Astrocyte of the cerebellum (primary cell): ENCODE measurements around the gene STK32C.

Source experiments
- DNase-seq: peaks from one replicate; pipeline ENCODE4 v3.0.0-alpha.2; 2011; ENCODE audit warnings: low read depth
- H3K4me3 ChIP-seq: 2 replicates; pipeline ENCODE4 v1.5.1; 2011; ENCODE audit warnings: mild to moderate bottlenecking, low read depth, low read length, moderate library complexity
- in situ Hi-C: cut with HindIII; loops from 2 replicates; pipeline ENCODE4 v1.10.0; 2017; ENCODE audit warnings: low sequenced_read_pairs
- TF ChIP-seq, protein P1 (sequence below): IDR thresholded peaks from 2 replicates; pipeline ENCODE4 v1.5.1; 2012; ENCODE audit warnings: low read length, low read depth, moderate library complexity, mild to moderate bottlenecking; ENCODE audit errors: missing control alignments

STK32C gene

DNA sequence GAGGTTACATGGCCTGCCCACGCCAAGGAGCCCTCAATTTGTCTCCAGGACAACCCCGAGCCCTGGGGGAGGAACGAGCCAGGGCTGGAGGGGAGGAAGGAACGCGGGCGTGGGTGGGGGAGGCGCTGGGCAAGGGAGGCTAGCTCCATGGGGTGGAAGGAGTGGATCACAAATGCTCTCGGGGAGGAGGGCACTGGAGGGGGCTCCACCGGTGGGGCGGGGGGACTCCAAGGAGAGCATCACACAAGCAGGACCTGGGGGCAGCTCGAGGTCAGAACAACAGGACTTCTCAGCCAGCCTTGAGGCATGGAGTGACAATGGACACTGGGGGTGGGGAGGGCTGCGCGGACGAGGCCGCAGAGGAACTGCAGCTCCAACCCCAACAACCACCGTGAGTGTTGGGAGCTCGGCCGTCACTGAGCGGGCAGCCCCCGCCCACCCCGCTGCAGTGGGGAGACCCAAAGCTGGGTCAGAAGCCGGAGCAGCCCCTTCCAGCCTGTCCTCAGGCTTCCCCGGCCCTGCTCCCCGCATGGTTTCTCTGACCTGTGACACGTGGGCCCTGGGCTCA lies 41.1 kb downstream of the STK32C start:
- TF ChIP-seq, protein P1, sequence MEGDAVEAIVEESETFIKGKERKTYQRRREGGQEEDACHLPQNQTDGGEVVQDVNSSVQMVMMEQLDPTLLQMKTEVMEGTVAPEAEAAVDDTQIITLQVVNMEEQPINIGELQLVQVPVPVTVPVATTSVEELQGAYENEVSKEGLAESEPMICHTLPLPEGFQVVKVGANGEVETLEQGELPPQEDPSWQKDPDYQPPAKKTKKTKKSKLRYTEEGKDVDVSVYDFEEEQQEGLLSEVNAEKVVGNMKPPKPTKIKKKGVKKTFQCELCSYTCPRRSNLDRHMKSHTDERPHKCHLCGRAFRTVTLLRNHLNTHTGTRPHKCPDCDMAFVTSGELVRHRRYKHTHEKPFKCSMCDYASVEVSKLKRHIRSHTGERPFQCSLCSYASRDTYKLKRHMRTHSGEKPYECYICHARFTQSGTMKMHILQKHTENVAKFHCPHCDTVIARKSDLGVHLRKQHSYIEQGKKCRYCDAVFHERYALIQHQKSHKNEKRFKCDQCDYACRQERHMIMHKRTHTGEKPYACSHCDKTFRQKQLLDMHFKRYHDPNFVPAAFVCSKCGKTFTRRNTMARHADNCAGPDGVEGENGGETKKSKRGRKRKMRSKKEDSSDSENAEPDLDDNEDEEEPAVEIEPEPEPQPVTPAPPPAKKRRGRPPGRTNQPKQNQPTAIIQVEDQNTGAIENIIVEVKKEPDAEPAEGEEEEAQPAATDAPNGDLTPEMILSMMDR, result no peak
- H3K4me3 ChIP-seq, result no peak overlapping the region
- in situ Hi-C loops, result no loop called here
- DNase-seq, result no peak

DNA sequence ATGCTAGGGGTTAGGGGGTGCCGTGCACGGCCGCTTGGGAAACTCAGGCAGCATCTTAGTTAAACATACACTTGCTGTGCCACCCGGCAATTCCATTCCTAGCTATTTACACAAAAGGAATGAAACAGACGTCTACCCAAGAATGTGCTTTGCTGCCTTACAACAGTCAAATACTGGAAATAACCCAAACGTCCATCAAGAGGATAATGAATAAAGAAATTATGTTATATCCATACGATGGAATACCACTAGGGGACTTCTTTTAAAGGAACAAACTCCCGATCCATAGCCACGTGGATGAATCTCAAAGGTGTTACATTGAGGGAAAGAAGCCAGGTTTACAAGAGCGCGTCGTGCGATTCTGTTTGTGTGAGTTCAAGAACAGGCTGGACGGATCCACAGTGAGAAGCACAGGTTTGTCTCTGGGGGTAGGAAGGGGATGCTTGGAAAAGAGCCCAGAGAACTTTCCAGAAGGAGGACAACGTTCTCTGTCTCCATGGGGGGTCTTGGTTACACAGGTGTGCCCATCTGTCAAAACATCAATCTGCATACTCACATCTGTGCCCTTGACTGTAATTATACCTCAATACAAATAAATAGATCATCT lies 41.8 kb downstream of the STK32C start:
- no peak overlapping the region for H3K4me3 ChIP-seq
- no peak for DNase-seq
- TF ChIP-seq, protein P1, result no peak
- in situ Hi-C loops, result no loop called here

DNA sequence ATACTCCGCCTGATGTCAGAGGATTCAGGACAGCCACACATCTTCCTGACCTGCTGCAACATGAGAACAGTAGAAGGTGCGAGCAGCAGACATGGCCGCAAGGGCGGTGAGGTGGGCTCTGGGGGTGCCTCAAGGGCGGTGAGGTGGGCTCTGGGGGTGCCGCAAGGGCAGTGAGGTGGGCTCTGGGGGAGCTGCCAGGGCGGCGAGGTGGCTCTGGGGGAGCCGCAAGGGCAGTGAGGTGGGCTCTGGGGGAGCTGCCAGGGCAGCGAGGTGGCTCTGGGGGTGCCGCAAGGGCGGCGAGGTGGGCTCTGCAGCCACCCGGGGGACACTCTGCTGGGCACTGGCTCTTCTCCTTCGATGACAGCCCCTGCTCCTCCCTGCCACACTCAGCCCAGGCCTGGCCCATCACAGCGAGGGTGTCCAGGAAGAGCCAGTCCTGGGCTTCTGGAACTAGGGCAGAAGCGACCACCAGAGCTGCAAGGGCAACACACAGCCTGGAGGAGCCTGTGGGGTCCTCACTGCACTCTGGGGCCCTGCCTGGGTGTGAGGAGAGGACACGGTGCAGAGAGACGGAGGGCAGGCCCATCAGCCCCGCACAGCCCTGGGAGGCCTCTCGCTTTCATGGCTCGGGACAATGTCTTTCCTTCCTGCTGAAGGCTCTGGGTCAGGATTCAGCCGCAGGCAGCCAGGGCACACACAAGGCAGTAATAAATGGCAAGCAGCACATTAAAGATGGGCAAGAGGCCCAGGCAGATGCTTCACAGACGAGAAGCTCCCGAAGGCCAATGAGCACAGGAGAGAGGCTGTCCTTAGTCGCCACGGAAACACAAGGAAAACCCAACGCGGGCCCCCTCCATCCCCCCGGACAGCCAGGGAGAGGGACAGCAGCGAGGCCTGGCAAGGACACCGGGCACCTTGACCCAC lies 42.5 kb downstream of the STK32C start:
- no peak for DNase-seq
- in situ Hi-C loops, result no loop called here
- no peak overlapping the region for H3K4me3 ChIP-seq
- TF ChIP-seq, protein P1, result no peak

DNA sequence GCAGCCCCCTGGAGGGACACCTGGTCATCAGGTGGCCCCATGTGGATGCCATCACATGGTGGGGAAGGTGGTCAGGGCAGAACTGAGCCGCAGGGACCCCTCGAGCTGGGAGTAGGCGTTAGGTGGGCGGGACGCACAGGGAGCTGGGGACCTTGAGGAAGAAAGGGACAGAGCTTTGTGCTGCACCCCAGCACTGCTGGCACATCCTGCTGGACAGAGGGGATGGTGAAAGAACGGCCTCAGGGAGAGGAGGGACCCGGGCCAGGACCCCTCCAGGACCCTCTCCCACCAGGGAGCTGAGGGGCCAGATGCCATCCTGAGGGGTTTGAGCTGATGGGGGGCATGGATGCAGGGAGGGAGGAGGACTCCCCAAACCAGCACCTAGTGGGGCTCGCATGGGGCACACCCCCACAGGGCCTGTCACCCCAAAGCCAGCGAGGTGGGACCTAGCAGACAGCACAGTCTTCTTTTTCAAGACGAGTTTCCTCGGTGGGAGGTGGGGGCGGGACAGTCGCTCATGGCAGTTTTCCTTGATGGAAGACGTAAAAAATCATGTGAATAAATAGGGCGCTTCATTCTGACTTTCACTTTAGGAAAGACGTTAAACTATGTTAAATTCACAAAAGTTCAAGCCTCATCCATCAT lies 43.3 kb downstream of the STK32C start:
- DNase-seq, result no peak
- in situ Hi-C loops, result no loop called here
- H3K4me3 ChIP-seq, result no peak overlapping the region
- TF ChIP-seq, protein P1, result no peak

DNA sequence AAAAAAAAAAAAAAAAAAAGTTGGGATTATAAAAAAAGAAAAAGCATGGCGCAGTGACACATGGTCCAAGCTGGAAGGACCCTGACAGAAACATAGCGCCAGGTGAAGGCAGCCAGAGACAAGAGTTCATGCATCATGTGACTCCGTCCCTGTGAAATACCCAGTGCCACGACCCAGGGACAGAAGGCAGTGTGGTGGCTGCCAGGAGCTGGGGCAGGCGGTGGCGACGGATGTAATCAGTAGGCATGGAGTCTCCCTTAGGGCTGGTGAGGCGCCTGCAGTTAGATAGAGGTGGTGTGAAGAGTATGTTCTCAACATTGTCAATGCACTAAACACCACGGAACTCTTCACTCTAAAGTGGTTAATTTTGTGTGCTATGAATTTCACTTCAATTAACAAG lies 43.9 kb downstream of the STK32C start:
- TF ChIP-seq, protein P1, result no peak
- no peak overlapping the region for H3K4me3 ChIP-seq
- DNase-seq, result no peak
- in situ Hi-C loops, result no loop called here
